ENCODE results near the gene BRINP3. TPM values are rescaled to one million over a fixed set of nuclear protein-coding genes. Genes with fewer than 3 reads are reported as not detected.

Gene BRINP3
- total RNA-seq, 1 donor, result not detected

DNA sequence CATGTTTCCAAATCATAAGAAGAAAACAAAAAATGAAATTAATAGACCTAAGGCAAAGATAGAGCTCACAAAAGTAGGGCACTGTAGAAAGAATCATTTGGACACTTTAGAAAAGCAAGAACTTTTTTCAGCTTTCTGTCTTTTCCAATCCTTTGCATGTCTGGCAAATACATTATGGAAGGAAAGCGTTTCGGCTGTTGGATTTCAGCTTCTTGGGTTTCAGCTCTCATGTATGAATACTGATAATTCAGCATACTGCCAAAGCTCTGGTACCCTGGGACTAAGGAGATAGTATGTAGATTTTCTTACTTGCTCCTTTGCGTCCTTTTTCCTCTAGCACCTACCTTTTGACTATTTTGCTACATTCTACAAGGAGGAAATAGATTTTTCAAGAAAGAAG is 375.9 kb downstream of the BRINP3 start:
- Histone ChIP-seq H3K27me3 (ENCODE audit: insufficient read depth, low read length) (no peaks in the 10 kb centered on the region), H2AFZ (ENCODE audit: low read length) (no peak overlapping the region), H3K79me2 (ENCODE audit: insufficient read depth, low read length) (no peaks in the 10 kb centered on the region), H3K4me3 (ENCODE audit: insufficient read depth, low read length) (no peak overlapping the region), H3K36me3 (ENCODE audit: insufficient read depth, low read length) (no peaks in the 10 kb centered on the region), H4K20me1 (ENCODE audit: insufficient read depth, low read length) (no peaks in the 10 kb centered on the region), H3K27ac (ENCODE audit: low read depth, low read length) (no peak overlapping the region), H3K9me3 (ENCODE audit: low read depth, low read length) (no peaks in the 10 kb centered on the region), H3K4me2 (ENCODE audit: insufficient read depth, low read length) (no peak overlapping the region), H3K4me1 (ENCODE audit: insufficient read depth, low read length) (no peaks in the 10 kb centered on the region)
- DNase-seq (ENCODE audit: insufficient read length, low spot score, missing footprints), result no peak
- no peak for TF ChIP-seq CTCF (IDR thresholded peaks at IDR 0.05; ENCODE audit: extremely low read depth, low read depth, low read length)

- H4K20me1 ChIP-seq (ENCODE audit: insufficient read depth, low read length), result no peaks in the 10 kb centered on the region
- no peak overlapping the region for H2AFZ ChIP-seq (ENCODE audit: low read length)
- no peaks in the 10 kb centered on the region for H3K27me3 ChIP-seq (ENCODE audit: insufficient read depth, low read length)
- H3K27ac ChIP-seq (ENCODE audit: low read depth, low read length), result no peak overlapping the region
- H3K4me3 ChIP-seq (ENCODE audit: insufficient read depth, low read length), result no peak overlapping the region
- DNase-seq (ENCODE audit: insufficient read length, low spot score, missing footprints), result no peak
- no peaks in the 10 kb centered on the region for H3K79me2 ChIP-seq (ENCODE audit: insufficient read depth, low read length)
- no peaks in the 10 kb centered on the region for H3K4me1 ChIP-seq (ENCODE audit: insufficient read depth, low read length)
- H3K9me3 ChIP-seq (ENCODE audit: low read depth, low read length), result no peaks in the 10 kb centered on the region
- TF ChIP-seq CTCF (IDR thresholded peaks at IDR 0.05; ENCODE audit: extremely low read depth, low read depth, low read length), result no peak
- H3K36me3 ChIP-seq (ENCODE audit: insufficient read depth, low read length), result no peaks in the 10 kb centered on the region
- H3K4me2 ChIP-seq (ENCODE audit: insufficient read depth, low read length), result no peak overlapping the region
Observed at GRCh38 chr1:190098756-190099155, 378.9 kb downstream of the BRINP3 start.

DNA sequence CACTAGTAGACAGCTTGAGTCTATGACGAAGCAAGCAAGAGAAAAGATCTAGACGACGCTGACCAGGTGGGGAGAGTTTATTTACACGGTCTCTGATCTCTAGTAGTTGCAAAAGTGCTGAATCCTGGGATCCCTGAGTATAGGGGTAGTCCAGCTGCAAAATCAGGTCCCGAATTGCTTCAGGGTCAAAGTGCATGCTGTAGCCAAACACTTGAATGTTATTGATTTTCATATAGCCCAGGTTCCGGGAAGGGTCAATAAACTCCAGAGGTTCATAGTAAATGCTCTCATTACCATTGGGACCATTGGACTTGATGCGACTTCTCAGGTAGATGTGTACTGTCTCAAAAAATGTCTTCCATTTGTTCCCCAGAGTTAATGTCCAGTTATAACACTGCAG is 379.6 kb downstream of the BRINP3 start:
- no peaks in the 10 kb centered on the region for H4K20me1 ChIP-seq (ENCODE audit: insufficient read depth, low read length)
- H3K27me3 ChIP-seq (ENCODE audit: insufficient read depth, low read length), result no peaks in the 10 kb centered on the region
- H3K4me1 ChIP-seq (ENCODE audit: insufficient read depth, low read length), result no peaks in the 10 kb centered on the region
- H3K36me3 ChIP-seq (ENCODE audit: insufficient read depth, low read length), result no peaks in the 10 kb centered on the region
- H3K4me2 ChIP-seq (ENCODE audit: insufficient read depth, low read length), result no peak overlapping the region
- no peaks in the 10 kb centered on the region for H3K79me2 ChIP-seq (ENCODE audit: insufficient read depth, low read length)
- no peak overlapping the region for H2AFZ ChIP-seq (ENCODE audit: low read length)
- no peak overlapping the region for H3K4me3 ChIP-seq (ENCODE audit: insufficient read depth, low read length)
- H3K9me3 ChIP-seq (ENCODE audit: low read depth, low read length), result no peaks in the 10 kb centered on the region
- TF ChIP-seq CTCF (IDR thresholded peaks at IDR 0.05; ENCODE audit: extremely low read depth, low read depth, low read length), result no peak
- H3K27ac ChIP-seq (ENCODE audit: low read depth, low read length), result no peak overlapping the region
- DNase-seq (ENCODE audit: insufficient read length, low spot score, missing footprints), result no peak

GRCh38 chr1:190095596-190095995 is 382.1 kb downstream of the BRINP3 start:
- Histone ChIP-seq H3K9me3 (ENCODE audit: low read depth, low read length) (no peaks in the 10 kb centered on the region), H2AFZ (ENCODE audit: low read length) (no peak overlapping the region), H3K36me3 (ENCODE audit: insufficient read depth, low read length) (no peaks in the 10 kb centered on the region), H3K4me1 (ENCODE audit: insufficient read depth, low read length) (no peaks in the 10 kb centered on the region), H3K4me3 (ENCODE audit: insufficient read depth, low read length) (no peak overlapping the region), H3K27me3 (ENCODE audit: insufficient read depth, low read length) (no peaks in the 10 kb centered on the region), H3K79me2 (ENCODE audit: insufficient read depth, low read length) (no peaks in the 10 kb centered on the region), H4K20me1 (ENCODE audit: insufficient read depth, low read length) (no peaks in the 10 kb centered on the region), H3K4me2 (ENCODE audit: insufficient read depth, low read length) (no peak overlapping the region), H3K27ac (ENCODE audit: low read depth, low read length) (no peak overlapping the region)
- TF ChIP-seq CTCF (IDR thresholded peaks at IDR 0.05; ENCODE audit: extremely low read depth, low read depth, low read length), result no peak
- DNase-seq (ENCODE audit: insufficient read length, low spot score, missing footprints), result no peak
